HG02623 (cell line): ENCODE measurements around the gene HOMER2.
"Not testable (repeated sequence)": the region's sequence is repeated elsewhere in the genome, so short reads cannot be mapped to it uniquely, and the experiment has no call there.

Source experiments
- ATAC-seq: cut with Tn5 transposase; IDR thresholded peaks from one replicate; pipeline ENCODE4 v1.9.1; 2021; ENCODE audit warnings: moderate library complexity; ENCODE audit not compliant: unreplicated experiment

The HOMER2 gene

DNA sequence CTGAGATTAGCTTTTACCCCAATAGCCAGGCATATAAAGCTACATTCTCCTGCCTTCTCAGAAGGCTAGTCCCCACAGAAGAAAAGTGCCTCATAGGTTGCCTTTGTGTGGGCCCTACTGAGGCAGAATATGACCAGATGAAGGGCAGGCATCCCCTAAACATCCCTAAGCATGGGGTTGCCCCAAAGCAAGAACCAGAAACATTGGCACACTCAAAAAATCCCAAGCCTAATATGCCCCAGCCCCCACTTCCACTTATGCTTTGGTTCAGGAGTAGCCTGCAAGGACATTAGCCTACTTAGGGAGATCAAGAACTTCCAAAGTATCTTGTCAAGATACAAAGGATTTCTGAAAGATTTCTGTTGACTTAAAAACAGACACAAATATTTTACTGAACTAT is 113.4 kb downstream of the HOMER2 start:
- no peak for ATAC-seq

DNA sequence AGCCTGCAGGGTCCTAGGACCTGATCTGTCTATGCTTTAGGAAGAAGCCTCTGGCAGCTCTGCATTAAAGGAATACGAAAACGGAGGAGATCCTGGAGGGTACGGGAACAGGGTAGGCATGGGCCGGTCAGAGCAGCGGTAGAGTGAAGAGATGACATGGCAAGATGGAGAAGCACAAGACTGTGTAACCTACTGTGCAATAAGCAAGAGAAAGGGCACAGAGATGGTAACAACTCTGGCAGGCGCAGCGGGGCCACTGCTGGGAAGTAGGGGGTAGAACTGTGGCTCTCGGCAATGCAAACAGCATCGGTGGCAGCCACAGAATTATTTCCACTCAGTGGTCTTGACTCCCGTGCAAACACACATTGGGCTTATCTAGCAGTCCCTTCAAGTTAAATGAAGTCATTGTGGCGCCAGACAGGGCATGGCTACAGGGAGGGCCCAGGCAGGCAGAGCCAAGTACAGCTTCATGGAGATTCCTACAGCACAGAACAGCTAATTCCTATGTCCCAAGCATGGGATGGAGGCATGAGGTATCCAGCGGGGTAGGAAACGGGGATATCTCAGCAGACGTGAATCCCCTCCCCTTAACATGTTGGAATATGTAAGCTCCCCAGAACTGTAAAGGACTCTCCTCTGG is 114.3 kb downstream of the HOMER2 start:
- ATAC-seq = no peak

DNA sequence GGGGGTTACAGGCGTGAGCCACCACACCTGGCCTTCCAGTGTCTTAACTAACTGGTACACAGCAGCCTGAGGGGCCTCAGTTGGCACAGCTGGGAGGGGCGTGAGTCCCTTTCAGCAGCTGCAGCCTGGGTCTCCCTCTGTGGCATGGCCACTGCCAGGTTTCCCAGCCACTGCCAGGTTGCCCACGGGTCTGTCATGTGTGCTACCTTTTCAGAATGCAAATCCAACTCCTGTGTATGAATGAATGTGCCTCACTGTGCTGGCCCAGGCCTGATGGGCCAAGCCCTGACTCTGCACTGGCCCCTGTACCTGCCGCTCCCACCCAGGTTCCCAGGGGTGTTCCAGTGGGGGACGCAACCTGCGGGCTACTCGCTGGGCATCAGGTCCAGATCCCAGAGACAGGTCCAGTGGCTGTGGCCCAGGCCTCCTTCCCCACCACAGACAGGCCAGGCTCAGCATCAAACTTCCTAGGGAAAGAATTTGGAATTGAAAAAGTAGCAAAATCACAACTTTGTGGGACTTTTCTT is 117.1 kb downstream of the HOMER2 start:
- no peak for ATAC-seq

DNA sequence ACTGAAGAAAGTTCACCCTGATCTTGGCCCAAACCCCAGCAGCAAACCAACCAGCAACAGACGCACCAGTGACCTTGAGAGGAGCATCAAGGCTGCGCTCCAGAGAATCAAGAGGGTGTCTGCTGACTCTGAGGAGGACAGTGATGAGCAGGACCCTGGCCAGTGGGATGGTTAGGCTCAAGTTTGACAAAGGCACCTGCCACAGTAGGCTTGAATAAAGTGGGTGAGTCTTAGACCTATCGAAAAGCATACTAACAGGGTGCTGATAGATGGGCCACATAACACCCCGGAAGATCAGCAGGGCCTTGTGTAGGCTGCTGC is 119.2 kb downstream of the HOMER2 start:
- ATAC-seq = no peak

DNA sequence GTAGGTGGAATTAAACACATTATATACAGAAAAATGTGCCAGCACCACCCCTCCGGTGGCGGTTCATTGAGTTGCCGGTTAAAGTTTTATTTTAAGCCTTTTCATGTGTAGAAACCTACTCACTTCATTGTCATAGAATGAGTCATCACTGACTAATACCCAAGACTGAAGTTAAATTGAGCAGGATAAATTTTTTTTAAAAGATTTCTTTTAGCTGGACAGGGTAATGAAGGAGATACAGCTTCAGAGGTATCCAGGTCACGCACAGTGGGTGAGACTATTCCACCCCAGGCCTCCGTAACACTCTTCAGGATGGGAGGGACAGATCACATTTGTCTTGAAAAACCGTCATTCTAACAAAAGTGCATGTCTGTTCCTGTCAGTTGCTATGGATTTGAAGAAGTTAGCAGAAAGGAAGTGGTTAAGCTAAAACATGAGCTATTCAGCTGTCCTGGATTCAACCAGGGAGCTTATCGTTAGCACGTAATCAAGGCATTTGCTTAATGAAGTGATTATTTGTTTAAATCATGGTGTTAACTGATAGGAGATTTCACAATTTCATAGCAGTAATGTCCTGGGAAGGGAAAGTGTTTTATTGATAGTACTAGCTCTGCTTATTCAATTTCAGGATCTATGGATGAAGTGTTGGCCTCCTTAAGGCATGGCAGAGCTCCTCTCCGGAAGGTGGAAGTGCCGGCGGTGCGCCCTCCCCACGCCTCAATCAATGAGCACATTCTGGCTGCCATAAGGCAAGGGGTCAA is 119.7 kb downstream of the HOMER2 start:
- peak; percentile 86 for ATAC-seq

DNA sequence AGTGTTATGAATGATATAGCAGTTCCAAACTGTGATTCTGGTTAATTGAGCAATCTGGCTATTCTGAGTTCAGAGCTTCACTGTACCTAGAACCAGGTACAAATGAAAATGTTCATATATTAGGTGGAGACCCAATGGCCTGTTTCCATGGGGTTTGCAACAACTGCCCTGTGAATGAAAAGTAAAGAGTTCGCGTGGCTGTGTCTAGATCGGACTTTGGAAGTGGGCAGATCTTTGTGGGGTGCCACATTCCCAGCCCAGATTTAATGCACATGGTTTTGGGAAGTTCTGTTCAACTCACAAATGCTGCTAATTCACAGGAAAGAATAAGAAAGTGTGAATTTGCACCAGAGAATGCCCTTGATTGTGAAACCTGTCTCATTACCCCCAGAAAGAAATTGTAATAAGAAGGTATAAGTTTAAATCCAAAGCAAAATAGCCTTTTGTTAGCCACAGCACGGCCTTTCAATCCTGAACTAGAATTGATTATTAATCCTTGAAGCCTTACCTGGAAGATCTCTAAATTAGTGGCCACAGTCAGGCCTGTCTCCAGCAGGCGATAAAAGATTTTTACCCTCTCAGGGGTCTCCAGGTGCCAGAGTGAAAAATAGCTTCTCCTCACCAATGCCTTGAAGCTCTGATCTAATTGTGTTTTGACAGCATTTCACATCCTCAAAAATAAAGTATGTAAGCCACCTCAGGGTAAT is 120.5 kb downstream of the HOMER2 start:
- ATAC-seq = no peak

DNA sequence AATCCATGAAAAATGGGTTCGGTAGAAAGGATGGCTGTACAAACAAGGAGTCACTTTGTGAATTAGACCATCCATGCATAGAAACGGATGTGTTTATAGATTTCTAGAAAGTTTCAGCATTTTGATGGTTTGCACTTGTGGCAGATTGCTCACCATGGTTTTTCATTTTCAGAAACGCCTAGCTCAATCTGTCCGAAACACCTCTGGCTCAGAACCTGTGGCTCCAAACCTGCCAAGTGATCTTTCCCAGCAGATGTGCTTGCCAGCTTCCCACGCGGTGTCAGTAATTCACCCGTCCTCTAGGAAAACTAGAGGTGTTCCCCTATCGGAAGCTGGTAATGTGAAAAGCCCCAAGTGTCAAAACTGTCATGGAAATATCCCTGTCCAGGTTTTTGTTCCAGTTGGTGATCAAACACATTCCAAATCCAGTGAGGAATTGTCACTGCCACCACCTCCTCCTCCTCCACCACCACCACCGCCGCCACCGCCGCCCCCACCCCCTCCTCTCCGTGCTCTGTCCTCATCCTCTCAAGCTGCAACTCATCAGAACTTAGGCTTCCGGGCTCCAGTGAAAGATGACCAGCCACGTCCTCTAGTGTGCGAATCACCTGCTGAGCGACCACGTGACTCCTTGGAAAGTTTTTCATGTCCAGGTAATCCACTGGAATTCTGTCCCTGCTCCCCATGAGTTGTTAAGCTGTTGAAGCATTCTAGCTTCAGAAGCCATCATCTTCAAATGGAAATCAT is 121.9 kb downstream of the HOMER2 start:
- ATAC-seq = no peak

DNA sequence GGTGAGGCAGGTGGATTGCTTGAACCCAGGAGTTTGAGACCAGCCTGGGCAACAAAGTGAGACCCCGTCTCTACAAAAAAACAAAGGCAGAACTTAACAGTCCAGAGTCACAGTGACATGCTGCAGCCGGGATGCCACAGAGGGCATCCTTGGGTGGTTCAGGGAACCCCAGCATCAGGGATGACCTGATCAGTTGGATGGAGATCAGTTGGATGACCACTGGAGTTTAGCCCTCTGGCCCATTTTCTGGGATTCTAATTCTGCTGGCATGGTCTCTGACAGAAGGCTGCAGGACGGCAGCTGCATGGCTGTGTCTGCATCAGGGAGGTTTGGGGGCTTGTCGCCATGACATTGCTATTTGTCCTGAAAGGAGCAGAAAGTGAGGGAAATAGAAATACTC is 123.3 kb downstream of the HOMER2 start:
- no peak for ATAC-seq

DNA sequence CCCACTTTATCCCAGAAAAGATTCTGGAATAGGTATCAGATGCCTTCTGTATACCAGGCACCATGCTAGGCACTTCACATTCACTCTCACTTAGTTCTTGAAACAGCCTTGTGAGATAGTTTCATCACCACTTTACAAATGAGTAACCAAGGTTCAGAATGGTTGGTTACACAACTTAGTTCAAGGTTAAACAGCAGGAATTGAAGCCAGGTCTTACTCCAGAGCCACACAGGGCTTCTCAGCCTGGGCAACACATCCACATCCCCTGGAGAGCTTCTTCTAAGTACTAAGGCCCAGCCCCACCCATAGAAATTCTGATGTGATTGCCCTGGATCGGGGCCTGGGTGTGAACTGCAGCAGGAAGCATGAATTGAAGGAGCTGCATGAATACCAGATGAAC is 124.4 kb downstream of the HOMER2 start:
- no peak for ATAC-seq

DNA sequence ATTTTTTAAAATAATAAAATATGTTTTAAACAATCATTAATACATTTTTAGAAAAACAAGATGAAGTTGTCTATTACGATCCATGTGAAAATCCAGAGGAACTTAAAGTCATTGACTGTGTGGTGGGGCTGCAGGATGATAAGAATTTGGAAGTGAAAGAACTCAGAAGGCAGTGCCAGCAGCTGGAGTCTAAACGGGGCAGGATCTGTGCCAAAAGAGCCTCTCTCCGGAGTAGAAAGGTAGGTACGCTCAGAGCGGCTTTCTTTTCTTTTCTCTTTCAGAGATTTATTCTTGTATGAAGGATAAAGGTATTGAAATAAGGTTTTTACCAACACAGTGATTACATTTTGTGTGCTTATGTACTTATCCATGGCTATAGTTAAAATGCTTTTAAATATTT is 129.5 kb downstream of the HOMER2 start:
- ATAC-seq = no peak

DNA sequence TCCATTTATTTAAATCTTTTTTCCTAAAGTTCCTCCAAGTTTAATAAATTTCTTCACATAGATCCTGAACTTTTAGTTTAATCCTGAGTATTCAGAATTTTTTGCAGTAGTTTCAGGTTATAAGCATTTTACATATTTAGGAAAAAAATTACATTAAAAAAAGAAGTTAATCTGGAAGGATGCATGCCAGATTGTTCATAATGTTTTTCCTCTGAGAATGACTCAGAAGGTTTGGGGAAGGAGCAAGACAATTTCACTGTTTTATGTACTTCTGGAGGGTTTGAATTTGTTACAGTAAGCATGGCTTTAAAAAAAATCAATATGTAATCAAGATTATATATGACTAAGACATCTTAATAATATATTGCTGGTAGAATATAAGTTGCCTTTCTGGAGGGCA is 130.7 kb downstream of the HOMER2 start:
- ATAC-seq = not testable (repeated sequence)

DNA sequence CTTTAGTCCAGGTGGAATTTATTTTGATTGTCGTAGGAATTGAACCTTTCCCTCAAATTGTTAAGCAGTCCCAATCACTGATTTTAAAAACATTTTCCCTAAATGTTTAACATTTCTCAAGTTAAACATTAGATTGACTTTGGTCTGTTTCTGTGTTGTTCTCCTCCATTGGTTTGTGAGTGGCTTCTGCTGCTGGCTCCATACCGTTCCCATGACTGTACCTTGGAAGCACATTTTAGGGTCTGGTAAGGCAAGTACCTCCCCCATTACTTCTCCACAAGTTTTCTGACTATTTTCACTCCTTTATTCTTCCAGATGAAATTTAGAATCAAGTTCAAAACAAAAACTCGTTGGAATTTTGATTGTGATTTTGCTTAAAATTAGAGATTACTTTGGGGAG is 131.1 kb downstream of the HOMER2 start:
- not testable (repeated sequence) for ATAC-seq

DNA sequence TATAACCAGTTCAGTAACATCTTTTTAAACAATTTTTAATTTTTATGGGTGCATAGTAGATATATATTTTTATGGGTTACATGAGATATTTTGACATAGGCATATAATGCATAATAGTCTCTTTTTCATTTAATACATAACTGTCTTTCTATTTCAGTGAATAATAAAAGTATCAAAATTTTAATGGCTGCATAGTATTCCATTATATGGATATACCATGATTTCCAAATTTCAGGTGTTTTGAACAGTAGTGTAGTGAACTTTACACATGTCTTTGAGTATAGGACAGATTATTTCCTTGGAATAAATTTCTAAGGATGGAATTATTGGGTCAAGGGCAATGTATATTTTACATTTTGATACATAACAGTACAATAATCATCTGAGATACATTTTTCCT is 132.4 kb downstream of the HOMER2 start:
- ATAC-seq = no peak

DNA sequence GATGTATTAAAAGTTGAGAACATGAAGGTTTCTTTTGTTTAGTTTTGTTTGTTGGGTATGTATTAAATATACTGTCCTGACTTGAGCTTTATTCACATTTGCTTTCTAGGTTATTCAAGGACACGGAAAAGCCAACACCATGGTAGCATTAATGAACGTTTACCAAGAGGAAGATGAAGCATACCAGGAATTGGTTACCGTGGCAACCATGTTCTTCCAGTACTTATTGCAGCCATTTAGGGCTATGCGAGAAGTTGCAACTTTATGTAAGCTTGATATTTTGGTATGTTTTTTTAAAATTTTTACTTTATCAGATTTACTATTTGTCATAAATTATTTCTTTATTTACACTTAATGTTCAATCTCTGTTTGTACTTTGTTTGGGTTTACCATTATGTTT is 139.5 kb downstream of the HOMER2 start:
- ATAC-seq = no peak

DNA sequence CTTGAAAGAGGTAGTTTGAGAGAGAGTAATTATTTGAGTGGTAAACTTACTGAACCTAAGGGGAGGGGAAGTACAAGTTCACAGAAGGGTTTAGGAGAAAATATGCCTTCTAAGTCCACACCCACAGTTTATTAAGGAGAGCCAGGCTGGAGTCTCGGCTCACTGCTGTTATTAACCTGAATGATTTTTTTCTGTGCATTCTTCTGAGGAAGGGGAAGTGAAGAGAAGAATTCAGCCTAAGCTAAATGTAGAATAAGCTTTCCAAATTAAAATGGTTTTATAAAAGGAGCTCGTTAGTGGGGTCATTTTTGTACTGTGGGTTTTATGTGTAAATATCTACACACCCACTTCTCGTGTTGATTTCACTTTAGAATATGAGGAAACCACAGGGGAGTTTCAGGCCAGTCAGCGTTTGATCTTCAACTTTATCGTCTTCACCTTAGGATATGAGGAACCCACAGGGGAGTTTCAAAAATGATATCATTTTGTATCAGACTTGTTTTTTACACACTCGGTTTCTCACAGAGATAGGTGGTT is 141.6 kb downstream of the HOMER2 start:
- ATAC-seq = no peak

DNA sequence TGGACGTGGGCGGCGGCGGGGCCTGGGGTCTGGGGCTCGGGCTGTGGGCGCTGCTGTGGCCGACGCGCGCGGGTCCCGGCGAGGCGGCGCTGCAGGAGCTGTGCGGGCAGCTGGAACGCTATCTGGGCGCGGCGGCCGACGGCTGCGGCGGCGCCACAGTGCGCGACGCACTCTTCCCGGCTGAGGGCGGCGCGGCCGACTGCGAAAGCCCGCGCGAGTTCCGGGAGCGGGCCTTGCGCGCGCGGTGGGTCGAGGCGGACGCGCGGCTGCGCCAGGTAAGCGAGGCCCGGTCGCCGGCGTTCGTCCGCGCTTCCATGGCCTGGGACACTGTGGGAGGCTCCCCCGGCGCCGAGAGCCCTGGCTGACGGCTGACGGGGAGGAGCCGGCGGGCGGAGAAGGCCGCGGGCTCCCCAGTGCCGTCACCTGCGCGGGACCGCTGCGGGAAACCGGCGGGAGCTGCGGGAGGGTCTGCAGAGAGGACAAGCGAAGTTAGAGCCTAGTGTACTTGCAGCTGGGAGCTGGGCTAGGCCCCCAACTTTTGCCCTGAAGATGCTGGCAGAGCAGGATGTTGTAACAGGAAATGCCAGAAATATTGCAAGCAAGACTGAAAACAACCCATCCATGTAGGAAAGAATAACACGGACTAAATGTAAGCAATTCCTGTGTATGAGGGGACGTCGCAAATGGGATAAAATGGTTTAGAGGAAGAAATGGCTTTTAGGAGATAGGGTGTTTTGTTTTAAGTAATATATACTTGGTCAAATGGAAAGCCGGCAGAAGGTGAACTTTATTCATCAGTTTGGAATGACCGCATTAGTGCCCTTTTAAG is 142.2 kb downstream of the HOMER2 start:
- ATAC-seq = peak; percentile 16

DNA sequence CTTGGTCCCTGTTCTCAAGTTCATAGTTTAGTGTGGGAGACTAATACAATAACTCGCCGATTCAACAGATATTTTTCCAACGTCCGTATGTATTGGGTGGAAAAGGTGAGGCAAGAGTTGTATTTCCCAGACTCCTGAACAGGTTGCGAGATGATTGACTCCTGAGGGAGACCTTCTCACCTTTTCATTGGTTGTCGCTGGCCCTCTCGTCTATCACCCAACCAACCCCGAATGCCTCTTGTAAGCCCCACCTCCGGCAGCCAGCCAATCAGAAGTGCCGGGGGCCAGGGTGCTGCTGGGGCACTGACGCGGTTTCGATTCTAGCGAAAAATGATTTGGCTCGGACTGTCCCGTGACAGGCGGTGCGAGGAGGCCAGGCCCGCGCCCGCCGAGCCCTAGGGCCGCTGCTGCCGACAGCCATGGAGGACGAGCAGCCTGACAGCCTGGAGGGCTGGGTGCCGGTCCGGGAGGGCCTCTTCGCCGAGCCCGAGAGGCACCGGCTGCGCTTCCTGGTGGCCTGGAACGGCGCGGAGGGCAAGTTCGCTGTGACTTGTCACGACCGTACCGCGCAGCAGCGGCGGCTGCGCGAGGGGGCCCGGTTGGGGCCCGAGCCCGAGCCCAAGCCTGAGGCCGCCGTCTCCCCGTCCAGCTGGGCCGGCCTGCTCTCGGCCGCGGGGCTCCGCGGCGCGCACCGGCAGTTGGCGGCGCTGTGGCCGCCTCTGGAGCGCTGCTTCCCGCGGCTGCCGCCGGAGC is 143.0 kb downstream of the HOMER2 start, which contains the start of gene WHAMM:
WHAMM (plus strand) TSS at position 321 of the 753 bp plus-strand sequence; CDS start at position 420, 99 bp downstream.
- ATAC-seq = peak; percentile 79

DNA sequence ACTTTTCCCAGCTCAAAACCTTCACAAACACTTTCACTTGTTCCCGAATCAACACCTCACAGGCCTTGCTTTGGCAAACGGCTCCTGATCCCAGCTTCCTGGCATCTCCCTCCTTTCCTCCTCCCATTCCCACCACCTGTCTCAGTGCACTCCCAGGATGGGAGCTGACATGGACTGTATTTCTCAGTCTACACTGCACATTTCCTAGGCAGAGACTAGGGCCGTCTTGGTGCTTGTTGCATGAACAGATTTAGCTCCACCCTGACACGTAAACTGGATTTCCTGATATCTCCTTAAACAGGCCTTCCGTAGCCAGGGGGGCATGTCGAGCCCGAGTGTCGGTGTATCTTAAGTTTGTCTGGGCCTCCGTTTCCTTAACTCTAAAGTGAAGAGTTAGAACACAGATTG is 143.9 kb downstream of the HOMER2 start:
- ATAC-seq = no peak

DNA sequence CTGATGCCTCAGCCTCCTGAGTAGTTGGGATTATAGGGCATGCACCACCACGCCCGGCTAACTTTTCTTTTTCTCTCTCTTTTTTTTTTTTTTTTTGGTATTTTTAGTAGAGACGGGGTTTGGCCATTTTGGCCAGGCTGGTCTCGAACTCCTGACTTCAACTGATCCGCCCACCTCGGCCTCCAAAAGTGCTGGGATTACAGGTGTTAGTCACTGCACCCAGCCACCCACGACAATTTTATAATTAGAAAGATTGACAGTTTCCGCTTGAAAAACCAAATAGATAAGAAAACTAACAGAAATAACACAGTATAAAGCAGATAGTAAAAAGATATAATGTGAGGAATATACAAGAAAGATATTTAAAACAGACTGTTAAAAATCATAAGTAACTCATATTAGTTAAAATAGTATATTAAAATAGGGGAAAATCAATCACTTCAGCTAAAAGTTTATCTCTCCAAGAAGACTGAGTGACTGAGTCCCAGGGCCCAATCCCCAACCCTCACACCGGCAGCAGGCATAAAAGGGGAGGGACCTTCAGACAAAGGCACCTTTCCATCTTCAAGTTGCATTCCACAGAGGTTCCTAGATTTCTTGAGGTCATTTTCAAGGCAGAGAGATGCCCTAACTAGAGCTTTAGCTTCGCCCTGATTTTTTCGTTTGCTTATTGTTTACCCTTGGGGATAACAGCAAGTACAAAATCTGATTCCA is 144.4 kb downstream of the HOMER2 start:
- no peak for ATAC-seq
